ENCODE measurements around the gene MRPL53.

Gene MRPL53

GRCh38 chr2:74472086-74472944 is at the start of gene MRPL53:
Gene MRPL53 (minus strand): TSS chr2:74472680. CDS start chr2:74472660, 20 bp downstream.
- H3K4me3 ChIP-seq (ENCODE audit: low read depth in 1 of 2, low read length in 1 of 2): peak within 1 kb of the TSS; percentile 85 to 90
- peak; percentile 29 for TF ChIP-seq CTCF (IDR thresholded peaks at IDR 0.05)
- H3K9me3 ChIP-seq: no peaks in the 10 kb centered on the region
- H3K36me3 ChIP-seq: peaks cover 25% of the 10 kb centered on the region
- H3K27ac ChIP-seq: peak within 1 kb of the TSS; percentile 89
- H3K4me1 ChIP-seq (ENCODE audit: control insufficient read depth in 1 of 2, insufficient read depth in 1 of 2, low read depth in 1 of 2, low read length in 1 of 2): peaks cover 22 to 23% of the 10 kb centered on the region in 2 experiments
- H3K27me3 ChIP-seq: no peaks in the 10 kb centered on the region

- no peak overlapping the region for H3K27ac ChIP-seq
- TF ChIP-seq CTCF (IDR thresholded peaks at IDR 0.05): no peak
- H3K9me3 ChIP-seq: no peaks in the 10 kb centered on the region
- peaks cover 29 to 32% of the 10 kb centered on the region in 2 experiments for H3K4me1 ChIP-seq (ENCODE audit: control insufficient read depth in 1 of 2, insufficient read depth in 1 of 2, low read depth in 1 of 2, low read length in 1 of 2)
- no peaks in the 10 kb centered on the region for H3K36me3 ChIP-seq
- H3K4me3 ChIP-seq (ENCODE audit: low read depth in 1 of 2, low read length in 1 of 2): peak overlapping the region; percentile 54 to 66
- H3K27me3 ChIP-seq: peaks cover 100% of the 10 kb centered on the region
Observed at GRCh38 chr2:74516650-74517049, 44.2 kb upstream of the MRPL53 start.

- H3K9me3 ChIP-seq: no peaks in the 10 kb centered on the region
- peaks cover 29 to 32% of the 10 kb centered on the region in 2 experiments for H3K4me1 ChIP-seq (ENCODE audit: control insufficient read depth in 1 of 2, insufficient read depth in 1 of 2, low read depth in 1 of 2, low read length in 1 of 2)
- H3K27me3 ChIP-seq: peaks cover 100% of the 10 kb centered on the region
- no peak overlapping the region for H3K27ac ChIP-seq
- H3K4me3 ChIP-seq (ENCODE audit: low read depth in 1 of 2, low read length in 1 of 2): peak overlapping the region; percentile 54 to 66
- no peak for TF ChIP-seq CTCF (IDR thresholded peaks at IDR 0.05)
- H3K36me3 ChIP-seq: no peaks in the 10 kb centered on the region
Observed at GRCh38 chr2:74515981-74516633, 43.6 kb upstream of the MRPL53 start.

GRCh38 chr2:74515271-74515980 is 42.9 kb upstream of the MRPL53 start:
- no peak for TF ChIP-seq CTCF (IDR thresholded peaks at IDR 0.05)
- Histone ChIP-seq H3K36me3 (no peaks in the 10 kb centered on the region), H3K4me1 (ENCODE audit: control insufficient read depth in 1 of 2, insufficient read depth in 1 of 2, low read depth in 1 of 2, low read length in 1 of 2) (peaks cover 29 to 32% of the 10 kb centered on the region in 2 experiments), H3K27me3 (peaks cover 100% of the 10 kb centered on the region), H3K4me3 (ENCODE audit: low read depth in 1 of 2, low read length in 1 of 2) (peak overlapping the region; percentile 54 to 66), H3K9me3 (no peaks in the 10 kb centered on the region), H3K27ac (no peak overlapping the region)

Measured in neutrophil (primary cell).